HG02588 (cell line): Measurements from ENCODE around the gene FXYD2.

Experiments
- ATAC-seq: cut with Tn5 transposase; IDR thresholded peaks from one replicate; pipeline ENCODE4 v1.9.1; 2021; ENCODE audit warnings: mild to moderate bottlenecking, moderate library complexity; ENCODE audit not compliant: unreplicated experiment

FXYD2 gene

GRCh38 chr11:117836077-117836960 is 11.8 kb upstream of the FXYD2 start:
- ATAC-seq: no peak

- no peak for ATAC-seq
Observed at GRCh38 chr11:117835576-117835975, 11.0 kb upstream of the FXYD2 start.

- ATAC-seq: no peak
Observed at GRCh38 chr11:117834838-117835443, 10.4 kb upstream of the FXYD2 start.

GRCh38 chr11:117834068-117834810 is 9.7 kb upstream of the FXYD2 start:
- ATAC-seq: no peak

GRCh38 chr11:117833401-117833891 is 8.9 kb upstream of the FXYD2 start:
- no peak for ATAC-seq

- ATAC-seq: no peak
Observed at GRCh38 chr11:117832511-117832910, 8.0 kb upstream of the FXYD2 start.

- ATAC-seq: no peak
Observed at GRCh38 chr11:117831661-117832415, 7.3 kb upstream of the FXYD2 start.

- no peak for ATAC-seq
Observed at GRCh38 chr11:117830674-117831351, 6.3 kb upstream of the FXYD2 start.

- ATAC-seq: no peak
Observed at GRCh38 chr11:117830072-117830471, 5.5 kb upstream of the FXYD2 start.

- no peak for ATAC-seq
Observed at GRCh38 chr11:117829369-117829725, 4.8 kb upstream of the FXYD2 start.

GRCh38 chr11:117828611-117829368 is 4.2 kb upstream of the FXYD2 start:
- no peak for ATAC-seq

- ATAC-seq: no peak
Observed at GRCh38 chr11:117827521-117828511, 3.3 kb upstream of the FXYD2 start.

- no peak for ATAC-seq
Observed at GRCh38 chr11:117826832-117827231, 2.3 kb upstream of the FXYD2 start.

GRCh38 chr11:117826190-117826570 is 1.6 kb upstream of the FXYD2 start:
- ATAC-seq: no peak

- no peak for ATAC-seq
Observed at GRCh38 chr11:117825538-117826189, 1.1 kb upstream of the FXYD2 start.

GRCh38 chr11:117823946-117824420 is 561 bp downstream of the FXYD2 start:
- no peak for ATAC-seq

- no peak for ATAC-seq
Observed at GRCh38 chr11:117823294-117823945, 1.1 kb downstream of the FXYD2 start.
